ENCODE data around the gene ARHGEF17. TPM values are rescaled to one million over a fixed set of nuclear protein-coding genes. Genes with fewer than 3 reads are reported as not detected.

ARHGEF17 gene
- total RNA-seq, 1 donor from 2014 or later, result 19.9 TPM

DNA sequence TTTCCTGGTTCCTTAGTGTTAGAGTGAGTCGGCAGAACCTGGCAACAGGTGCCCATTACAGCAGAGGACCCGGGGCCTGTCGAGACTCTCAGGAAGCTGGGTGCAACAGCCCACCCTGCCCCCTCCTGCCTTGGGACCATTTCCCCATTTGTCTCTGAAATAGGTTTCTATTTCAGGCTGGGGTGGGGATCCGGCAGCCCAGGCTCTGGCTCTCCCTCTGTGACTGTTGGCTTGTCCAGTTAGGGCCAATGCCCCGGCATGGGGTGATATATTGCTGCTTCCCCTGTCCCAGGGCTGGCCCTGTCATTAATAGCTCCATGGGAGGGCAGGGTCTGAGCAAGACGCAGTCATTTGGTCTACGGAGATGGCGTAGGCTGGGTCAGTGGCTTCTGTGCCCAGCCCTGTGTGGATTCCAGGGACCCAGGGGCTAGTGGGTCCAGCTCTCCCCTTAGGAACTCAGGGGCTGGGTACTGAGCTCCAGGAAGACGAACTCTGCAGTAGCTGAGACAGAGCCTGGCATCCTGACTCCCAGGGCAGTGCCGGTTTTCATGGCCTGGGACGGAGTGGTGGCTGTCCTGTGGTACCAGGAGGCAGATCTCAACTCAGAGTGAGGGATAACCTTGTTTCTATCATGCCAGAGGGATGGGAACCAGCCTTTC is 33.2 kb upstream of the ARHGEF17 start:
- Mint-ChIP-seq H3K4me1 (peaks cover 28% of the 10 kb centered on the region), H3K27me3 (ENCODE audit: insufficient read depth, low read depth) (peaks cover 7% of the 10 kb centered on the region), H3K27ac (peak overlapping the region; percentile 33), H3K36me3 (no peaks in the 10 kb centered on the region), H3K4me3 (no peak overlapping the region), H3K9me3 (no peaks in the 10 kb centered on the region)
- Histone ChIP-seq H3K9me3 (ENCODE audit: low read depth) (no peaks in the 10 kb centered on the region), H3K36me3 (no peaks in the 10 kb centered on the region), H2AFZ (replicated peaks) (no peak overlapping the region), H4K20me1 (ENCODE audit: low read depth) (no peaks in the 10 kb centered on the region), H3K27me3 (no peaks in the 10 kb centered on the region), H3K4me1 (peaks cover 8% of the 10 kb centered on the region), H3K27ac (no peak overlapping the region), H3F3A (ENCODE audit: low read depth) (no peaks in the 10 kb centered on the region), H3K4me3 (no peak overlapping the region), H3K9ac (no peak overlapping the region), H3K79me2 (ENCODE audit: low read depth) (no peaks in the 10 kb centered on the region), H3K4me2 (no peak overlapping the region)
- TF ChIP-seq EZH2 (IDR thresholded peaks at IDR 0.05), result no peak
- TF ChIP-seq, protein P1, sequence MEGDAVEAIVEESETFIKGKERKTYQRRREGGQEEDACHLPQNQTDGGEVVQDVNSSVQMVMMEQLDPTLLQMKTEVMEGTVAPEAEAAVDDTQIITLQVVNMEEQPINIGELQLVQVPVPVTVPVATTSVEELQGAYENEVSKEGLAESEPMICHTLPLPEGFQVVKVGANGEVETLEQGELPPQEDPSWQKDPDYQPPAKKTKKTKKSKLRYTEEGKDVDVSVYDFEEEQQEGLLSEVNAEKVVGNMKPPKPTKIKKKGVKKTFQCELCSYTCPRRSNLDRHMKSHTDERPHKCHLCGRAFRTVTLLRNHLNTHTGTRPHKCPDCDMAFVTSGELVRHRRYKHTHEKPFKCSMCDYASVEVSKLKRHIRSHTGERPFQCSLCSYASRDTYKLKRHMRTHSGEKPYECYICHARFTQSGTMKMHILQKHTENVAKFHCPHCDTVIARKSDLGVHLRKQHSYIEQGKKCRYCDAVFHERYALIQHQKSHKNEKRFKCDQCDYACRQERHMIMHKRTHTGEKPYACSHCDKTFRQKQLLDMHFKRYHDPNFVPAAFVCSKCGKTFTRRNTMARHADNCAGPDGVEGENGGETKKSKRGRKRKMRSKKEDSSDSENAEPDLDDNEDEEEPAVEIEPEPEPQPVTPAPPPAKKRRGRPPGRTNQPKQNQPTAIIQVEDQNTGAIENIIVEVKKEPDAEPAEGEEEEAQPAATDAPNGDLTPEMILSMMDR (IDR thresholded peaks at IDR 0.05), result no peak
- TF ChIP-seq EZH2phosphoT487 (IDR thresholded peaks at IDR 0.05), result no peak
- DNase-seq (ENCODE audit: low spot score), result no peak

DNA sequence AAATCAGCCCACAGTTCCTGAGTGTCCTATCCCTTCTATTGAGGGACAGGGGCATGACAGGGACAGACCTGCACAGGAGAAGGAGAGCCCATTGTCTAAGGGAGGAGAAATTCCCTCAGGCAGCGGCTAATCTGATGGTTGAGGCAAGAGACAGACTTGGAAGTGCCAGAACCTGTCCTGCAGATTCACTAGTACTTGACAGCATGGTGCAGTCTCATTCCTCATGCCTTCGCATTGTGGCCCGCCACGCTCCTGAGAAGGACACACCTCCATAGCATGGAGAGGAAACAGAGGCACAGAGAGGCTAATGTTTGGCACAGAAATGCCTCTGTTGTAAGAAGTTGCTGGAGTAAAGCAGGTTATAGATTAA is 32.7 kb upstream of the ARHGEF17 start:
- Histone ChIP-seq H3K4me2 (no peak overlapping the region), H4K20me1 (ENCODE audit: low read depth) (no peaks in the 10 kb centered on the region), H3K79me2 (ENCODE audit: low read depth) (no peaks in the 10 kb centered on the region), H3K4me1 (peaks cover 8% of the 10 kb centered on the region), H2AFZ (replicated peaks) (no peak overlapping the region), H3K36me3 (no peaks in the 10 kb centered on the region), H3K27me3 (no peaks in the 10 kb centered on the region), H3K27ac (no peak overlapping the region), H3K4me3 (no peak overlapping the region), H3K9ac (no peak overlapping the region), H3K9me3 (ENCODE audit: low read depth) (no peaks in the 10 kb centered on the region), H3F3A (ENCODE audit: low read depth) (no peaks in the 10 kb centered on the region)
- Mint-ChIP-seq H3K9me3 (no peaks in the 10 kb centered on the region), H3K27me3 (ENCODE audit: insufficient read depth, low read depth) (peaks cover 7% of the 10 kb centered on the region), H3K4me1 (peaks cover 25% of the 10 kb centered on the region), H3K36me3 (no peaks in the 10 kb centered on the region), H3K27ac (peak overlapping the region; percentile 33), H3K4me3 (no peak overlapping the region)
- TF ChIP-seq EZH2phosphoT487 (IDR thresholded peaks at IDR 0.05) (no peak), EZH2 (IDR thresholded peaks at IDR 0.05) (no peak)
- TF ChIP-seq, protein P1 (IDR thresholded peaks at IDR 0.05), result no peak
- no peak for DNase-seq (ENCODE audit: low spot score)

GRCh38 chr11:73277467-73277866 is 30.6 kb upstream of the ARHGEF17 start:
- Mint-ChIP-seq H3K27me3 (ENCODE audit: insufficient read depth, low read depth) (peaks cover 8% of the 10 kb centered on the region), H3K4me3 (no peak overlapping the region), H3K27ac (no peak overlapping the region), H3K9me3 (no peaks in the 10 kb centered on the region), H3K36me3 (no peaks in the 10 kb centered on the region), H3K4me1 (peaks cover 12% of the 10 kb centered on the region)
- TF ChIP-seq, protein P1 (IDR thresholded peaks at IDR 0.05), result no peak
- TF ChIP-seq EZH2 (IDR thresholded peaks at IDR 0.05), result no peak
- Histone ChIP-seq H2AFZ (replicated peaks) (no peak overlapping the region), H3K4me1 (peaks cover 5% of the 10 kb centered on the region), H3K4me2 (no peak overlapping the region), H3K27me3 (no peaks in the 10 kb centered on the region), H3K9me3 (ENCODE audit: low read depth) (no peaks in the 10 kb centered on the region), H3K79me2 (ENCODE audit: low read depth) (no peaks in the 10 kb centered on the region), H3K4me3 (no peak overlapping the region), H4K20me1 (ENCODE audit: low read depth) (no peaks in the 10 kb centered on the region), H3F3A (ENCODE audit: low read depth) (no peaks in the 10 kb centered on the region), H3K9ac (no peak overlapping the region), H3K27ac (no peak overlapping the region), H3K36me3 (no peaks in the 10 kb centered on the region)
- no peak for DNase-seq (ENCODE audit: low spot score)

Measured in neural progenitor cell (in vitro differentiated cells).